Hematopoietic multipotent progenitor cell treated with erythropoietin and hydrocortisone succinate and interleukin-3 and kit ligand, for 6 days (in vitro differentiated cells): ENCODE results near the gene SPOCD1.

Experiments used
- DNase-seq: peaks from one replicate; pipeline ENCODE4 v3.0.0-alpha.2; 2015

The SPOCD1 gene

DNA sequence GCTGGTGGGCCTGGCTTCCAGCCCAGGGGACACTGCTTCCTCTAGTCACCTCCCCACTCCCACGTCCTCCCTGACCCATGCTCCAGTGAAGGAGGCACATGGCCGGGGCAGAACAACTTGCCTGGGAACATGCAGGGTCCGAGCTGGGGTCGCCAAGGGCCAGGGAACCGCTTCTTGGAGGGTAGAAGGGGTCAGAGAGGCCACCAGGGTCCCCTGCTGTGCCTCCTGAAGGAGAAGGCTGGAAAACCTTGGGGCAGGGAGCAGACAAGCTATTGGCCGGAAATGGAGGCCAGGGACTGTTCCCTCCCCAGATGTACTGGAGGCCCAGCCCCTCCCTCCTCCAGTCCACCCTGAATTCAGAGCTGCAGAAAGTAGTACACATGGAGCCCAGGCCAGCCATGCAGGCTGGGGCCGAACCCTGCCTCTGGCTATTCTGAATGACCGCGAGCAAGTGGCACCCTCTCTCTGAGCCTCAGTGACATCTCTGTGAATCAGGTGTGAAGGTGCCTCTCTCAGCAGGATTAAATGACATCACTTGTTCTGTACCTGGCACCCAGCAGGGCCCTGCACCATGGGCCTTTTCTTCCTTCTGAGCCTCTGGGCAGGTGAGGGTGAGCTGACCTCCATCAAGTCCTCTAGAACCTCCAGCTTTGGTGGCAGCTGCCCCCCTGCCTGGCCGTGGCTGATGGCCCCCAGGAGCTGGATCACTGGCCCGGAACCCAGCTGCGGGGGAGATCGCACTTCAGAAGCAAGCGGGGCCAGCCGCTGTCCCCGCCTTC is 15.7 kb downstream of the SPOCD1 start:
- no peak for DNase-seq

DNA sequence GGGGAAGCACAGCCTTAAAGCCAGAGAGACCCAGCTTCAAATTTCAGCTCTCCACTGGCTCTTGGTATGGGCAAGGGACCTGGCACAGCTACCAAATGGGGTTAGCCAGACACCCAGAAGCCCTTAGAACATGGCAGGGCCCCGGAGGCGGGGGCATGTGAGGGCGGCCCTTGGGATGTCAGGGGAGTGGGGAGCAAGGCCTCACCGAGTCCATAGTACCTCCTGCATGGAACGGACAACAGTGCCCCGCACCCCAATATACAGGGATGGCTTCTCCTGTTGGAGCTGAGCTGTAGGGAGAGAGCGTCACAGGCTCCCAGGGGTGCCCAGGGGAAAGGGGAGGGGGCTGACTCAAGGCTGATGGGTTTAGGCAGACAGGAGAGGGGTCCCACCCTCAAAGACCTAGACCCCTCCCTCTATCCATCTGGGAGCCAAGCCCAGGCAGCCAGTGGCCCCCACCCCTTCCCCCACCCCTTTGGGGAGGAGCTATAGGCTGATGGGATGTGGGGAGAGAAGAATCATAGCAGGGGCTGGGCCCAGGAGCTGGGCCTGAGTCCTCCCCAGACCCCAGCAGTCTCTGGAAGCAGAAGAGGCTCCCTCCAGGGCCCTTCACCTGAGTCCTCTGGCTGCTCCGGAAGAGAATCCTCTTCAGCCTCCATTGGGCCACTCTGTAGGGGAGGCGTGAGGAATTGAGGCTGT is 16.5 kb downstream of the SPOCD1 start:
- no peak for DNase-seq

GRCh38 chr1:31798433-31799195 is 17.2 kb downstream of the SPOCD1 start:
- no peak for DNase-seq

GRCh38 chr1:31798086-31798432 is 17.8 kb downstream of the SPOCD1 start:
- no peak for DNase-seq

GRCh38 chr1:31797216-31797615 is 18.6 kb downstream of the SPOCD1 start:
- no peak for DNase-seq

GRCh38 chr1:31796707-31797106 is 19.1 kb downstream of the SPOCD1 start:
- DNase-seq, result no peak

GRCh38 chr1:31795801-31796621 is 19.8 kb downstream of the SPOCD1 start:
- peak; percentile 68 for DNase-seq

DNA sequence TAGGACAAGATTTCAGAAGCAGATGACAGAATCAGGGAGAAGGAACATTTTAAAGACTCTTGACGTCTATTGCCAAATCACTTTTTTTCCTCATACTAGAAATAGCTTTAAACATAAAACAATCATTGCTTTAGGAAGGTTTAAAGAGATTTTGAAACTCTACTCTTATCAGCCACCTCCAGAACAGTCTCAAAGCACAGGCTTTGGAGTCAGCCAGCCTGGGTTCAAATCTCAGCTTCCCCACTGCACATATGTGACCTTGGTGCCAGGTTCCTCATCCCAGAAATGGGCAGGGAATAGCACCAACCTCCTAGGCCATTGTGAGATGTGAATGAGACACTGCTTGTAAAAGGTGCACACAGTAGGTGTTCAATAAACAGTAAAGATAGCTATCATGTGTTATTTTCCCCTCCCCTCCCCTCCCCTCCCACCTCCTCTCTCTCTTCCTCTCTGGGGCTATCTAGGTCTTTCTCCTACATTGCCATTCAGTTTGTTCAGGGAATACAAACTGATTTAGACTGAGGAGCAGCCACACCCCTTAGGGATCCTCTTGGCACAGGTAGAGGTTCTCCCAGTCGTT is 20.6 kb downstream of the SPOCD1 start:
- no peak for DNase-seq

DNA sequence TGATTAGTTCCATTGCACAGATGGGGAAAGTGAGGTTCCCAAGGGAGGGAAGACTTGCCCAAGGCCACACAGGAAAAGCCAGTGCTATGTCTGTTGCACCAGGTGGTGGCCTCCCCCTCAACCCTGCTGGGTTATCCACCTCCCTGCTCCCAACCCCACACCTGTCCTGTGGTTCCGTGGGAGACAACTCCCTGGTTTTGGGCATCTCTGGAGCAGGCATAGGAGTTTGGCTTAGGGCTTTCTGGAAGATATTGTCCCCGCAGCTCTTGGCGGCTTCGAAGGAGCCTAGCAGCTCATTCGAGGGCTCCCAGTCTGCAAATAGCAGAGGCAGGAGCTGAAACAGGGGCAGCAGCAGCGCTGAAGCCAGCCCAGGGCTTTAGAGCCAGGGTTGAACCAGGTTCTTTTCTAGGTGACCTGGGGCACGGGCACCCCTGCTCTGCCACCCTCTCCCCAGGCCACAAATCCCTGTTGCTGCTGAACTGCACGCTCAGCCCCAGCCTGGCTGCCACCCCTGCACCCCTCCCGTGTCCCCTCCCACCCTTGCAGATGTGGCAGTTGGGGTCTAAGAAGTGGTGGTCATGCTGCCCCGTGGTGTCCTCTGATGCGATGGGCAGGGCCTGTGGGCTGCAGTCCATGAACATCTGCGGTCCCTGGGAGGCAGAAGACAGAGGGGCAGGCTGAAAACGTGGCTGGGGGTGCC is 22.1 kb downstream of the SPOCD1 start:
- DNase-seq, result no peak

- no peak for DNase-seq
Observed at GRCh38 chr1:31793086-31793485, 22.7 kb downstream of the SPOCD1 start.

DNA sequence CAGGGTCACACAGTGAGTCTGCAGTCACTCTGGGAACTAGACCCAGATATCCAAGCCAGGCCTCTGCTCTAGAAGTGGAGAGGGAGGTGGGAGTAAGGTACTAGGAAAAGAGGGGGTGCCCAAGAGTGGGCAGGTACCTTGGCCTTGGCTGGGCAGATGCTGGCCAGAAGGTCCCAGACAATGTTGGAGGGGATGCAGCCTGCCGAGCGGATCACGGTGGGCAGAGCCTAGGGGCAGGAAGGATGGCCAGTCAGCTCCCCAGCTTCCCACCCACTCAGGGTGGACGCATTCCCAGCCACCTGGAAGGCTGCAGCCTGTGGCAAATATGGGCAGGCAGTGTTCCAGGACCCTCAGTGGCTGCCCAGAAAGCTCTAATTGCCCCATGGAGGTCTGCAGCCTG is 23.3 kb downstream of the SPOCD1 start:
- no peak for DNase-seq

GRCh38 chr1:31792116-31792515 is 23.7 kb downstream of the SPOCD1 start:
- no peak for DNase-seq

DNA sequence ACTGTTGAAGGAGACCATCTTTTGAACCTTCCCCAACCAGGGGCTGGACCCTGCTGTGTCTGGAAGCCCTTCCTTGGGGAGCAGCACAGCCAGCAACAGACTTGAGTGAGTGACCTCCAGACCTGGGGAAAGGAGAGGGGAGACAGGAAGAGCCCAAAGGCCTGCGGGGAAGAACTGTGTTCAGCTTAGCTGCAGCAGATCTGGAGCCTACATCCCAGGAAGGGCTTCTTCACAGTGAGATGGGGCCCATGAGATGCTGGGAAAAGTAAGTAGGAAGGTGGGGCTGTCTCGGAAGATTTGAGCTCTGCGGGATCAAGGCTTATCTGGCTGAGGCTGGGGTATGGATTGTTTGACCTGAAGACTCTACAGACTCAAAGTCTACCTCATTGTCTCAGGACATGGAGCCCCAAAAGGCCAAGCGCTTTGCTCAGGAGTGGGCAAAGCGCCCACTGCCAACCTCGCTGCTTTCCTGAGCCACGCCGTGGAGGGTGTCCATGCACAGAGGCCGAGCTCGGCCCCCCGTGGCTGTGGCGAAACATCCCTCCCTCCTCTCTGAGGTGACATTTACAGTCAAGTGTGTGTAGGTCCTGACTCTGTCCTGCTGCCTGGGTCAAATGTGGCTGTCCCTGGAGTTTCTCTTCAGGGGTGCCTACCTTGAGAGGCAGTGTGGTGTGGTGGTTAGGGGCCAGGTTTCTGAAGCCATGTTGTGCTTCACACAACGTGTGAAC is 24.5 kb downstream of the SPOCD1 start:
- DNase-seq, result no peak

- DNase-seq, result no peak
Observed at GRCh38 chr1:31790641-31791091, 25.2 kb downstream of the SPOCD1 start.

- DNase-seq, result no peak
Observed at GRCh38 chr1:31790140-31790539, 25.7 kb downstream of the SPOCD1 start.

DNA sequence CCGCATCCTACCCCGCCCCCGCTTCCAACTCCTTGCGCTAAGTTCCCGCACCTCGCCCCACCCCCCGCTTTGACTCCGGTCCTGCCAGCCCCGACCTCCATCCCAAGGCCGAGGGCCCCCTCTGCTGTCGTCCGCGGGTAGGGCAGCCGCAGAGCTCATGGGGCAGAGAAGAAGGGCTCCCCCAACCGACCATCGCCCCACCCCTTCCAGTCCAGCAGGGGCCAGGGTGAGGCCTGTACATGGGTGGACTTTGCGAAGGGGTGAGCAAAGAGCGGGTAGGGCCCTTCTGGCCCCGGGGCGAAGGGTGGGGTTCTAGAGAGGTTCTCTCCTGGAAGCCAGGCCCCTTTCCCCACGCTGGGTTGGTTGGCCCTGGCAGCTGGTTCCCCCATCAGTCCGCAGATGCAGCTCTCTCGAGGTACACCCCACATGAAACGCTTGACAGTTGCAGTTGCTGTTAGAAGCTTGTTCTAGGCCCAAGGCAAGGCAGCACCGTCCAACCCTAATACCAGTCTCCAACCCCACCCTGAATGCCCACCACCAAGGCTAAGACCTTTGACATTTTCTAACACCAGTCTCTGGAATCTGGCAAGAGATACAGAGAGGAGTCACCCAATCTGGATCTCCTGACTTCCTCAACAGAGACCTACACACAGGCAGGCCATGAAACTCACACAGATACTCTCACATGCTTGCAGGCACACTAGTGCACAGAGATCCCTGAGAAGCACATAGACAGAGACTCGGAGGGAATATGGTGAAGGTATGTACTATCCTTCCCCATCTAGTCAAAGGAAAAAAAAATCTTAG is 26.4 kb downstream of the SPOCD1 start:
- peak; percentile 92 for DNase-seq

DNA sequence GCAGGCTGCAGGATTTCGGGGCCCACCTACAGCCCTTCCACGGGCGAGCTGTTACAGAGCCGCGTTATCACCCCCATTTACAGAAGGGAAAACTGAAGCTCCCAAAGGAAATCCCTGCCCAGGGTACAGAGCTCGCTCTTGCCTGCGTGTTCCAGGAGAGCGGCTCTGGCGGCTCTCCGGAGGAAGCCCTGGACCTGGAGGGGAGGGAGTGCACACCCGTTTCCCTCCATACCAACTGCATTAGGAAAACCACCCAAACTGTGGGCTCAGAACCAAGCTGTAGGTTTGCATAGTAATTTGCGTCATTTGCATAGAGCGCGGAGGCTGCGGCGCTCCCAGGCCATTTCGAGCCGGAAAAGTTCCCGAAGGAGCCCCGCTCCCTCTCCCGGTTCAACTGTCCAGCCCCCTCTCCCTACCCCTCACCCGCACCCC is 27.0 kb downstream of the SPOCD1 start:
- DNase-seq, result no peak

GRCh38 chr1:31788138-31788824 is 27.5 kb downstream of the SPOCD1 start:
- peak; percentile 96 for DNase-seq

- no peak for DNase-seq
Observed at GRCh38 chr1:31787786-31788137, 28.1 kb downstream of the SPOCD1 start.

GRCh38 chr1:31787261-31787660 is 28.6 kb downstream of the SPOCD1 start:
- DNase-seq, result no peak
